HG02884 (cell line): Measurements from ENCODE around the gene ADCK1.
"Not testable (repeated sequence)": the region's sequence is repeated elsewhere in the genome, so short reads cannot be mapped to it uniquely, and the experiment has no call there.

ENCODE experiments used
- ATAC-seq: cut with Tn5 transposase; IDR thresholded peaks from one replicate; pipeline ENCODE4 v1.9.1; 2021; ENCODE audit warnings: mild to moderate bottlenecking, moderate library complexity; ENCODE audit not compliant: unreplicated experiment

The ADCK1 gene, protein sequence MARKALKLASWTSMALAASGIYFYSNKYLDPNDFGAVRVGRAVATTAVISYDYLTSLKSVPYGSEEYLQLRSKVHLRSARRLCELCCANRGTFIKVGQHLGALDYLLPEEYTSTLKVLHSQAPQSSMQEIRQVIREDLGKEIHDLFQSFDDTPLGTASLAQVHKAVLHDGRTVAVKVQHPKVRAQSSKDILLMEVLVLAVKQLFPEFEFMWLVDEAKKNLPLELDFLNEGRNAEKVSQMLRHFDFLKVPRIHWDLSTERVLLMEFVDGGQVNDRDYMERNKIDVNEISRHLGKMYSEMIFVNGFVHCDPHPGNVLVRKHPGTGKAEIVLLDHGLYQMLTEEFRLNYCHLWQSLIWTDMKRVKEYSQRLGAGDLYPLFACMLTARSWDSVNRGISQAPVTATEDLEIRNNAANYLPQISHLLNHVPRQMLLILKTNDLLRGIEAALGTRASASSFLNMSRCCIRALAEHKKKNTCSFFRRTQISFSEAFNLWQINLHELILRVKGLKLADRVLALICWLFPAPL

DNA sequence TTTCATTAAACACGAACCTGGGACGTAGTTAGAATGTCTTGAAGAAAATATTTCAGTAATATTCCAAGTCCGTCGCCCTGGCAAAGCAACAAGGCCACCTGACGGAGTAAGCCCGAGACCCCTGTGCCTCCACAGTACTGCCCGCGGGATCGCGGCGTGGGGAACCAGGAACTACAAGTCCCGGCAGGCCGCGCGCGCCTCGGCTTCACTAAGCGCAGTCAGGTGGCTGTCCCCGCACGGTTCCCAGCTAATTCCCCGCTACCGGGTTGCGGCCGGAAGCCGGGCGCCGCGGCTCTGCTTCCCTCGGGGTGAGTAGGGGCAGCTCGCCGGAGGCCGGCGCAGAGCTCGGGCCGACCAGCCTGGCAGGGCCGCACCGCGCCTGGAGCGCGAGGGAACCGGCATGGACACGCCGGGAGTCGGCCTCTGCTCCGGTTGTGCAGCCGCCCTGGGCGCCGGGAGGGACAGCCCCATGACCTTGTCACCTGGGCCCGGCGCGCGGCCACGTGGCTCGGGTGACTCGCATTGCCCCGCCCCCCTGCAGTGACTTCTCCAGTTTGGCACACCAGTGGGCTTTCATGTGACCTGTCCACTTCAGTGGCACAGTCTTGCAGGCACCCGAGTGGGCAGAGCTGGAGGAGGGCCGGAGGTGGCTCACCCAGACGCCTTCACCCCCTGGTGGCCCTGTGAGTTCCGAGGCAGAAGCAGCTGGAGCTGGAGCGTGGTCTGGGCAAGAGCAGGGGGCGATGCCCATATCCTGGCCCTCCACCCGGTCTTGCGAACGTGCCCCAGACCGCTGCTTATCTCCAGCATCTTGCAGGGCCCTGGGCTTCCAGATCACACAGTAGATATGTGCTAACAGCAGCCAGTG is at the start of gene ADCK1:
Gene ADCK1, plus strand, starts transcription at position 247 of the 868 bp plus-strand sequence. CDS start 18,870 bp downstream, outside the sequence.
- ATAC-seq: peak; percentile 94

DNA sequence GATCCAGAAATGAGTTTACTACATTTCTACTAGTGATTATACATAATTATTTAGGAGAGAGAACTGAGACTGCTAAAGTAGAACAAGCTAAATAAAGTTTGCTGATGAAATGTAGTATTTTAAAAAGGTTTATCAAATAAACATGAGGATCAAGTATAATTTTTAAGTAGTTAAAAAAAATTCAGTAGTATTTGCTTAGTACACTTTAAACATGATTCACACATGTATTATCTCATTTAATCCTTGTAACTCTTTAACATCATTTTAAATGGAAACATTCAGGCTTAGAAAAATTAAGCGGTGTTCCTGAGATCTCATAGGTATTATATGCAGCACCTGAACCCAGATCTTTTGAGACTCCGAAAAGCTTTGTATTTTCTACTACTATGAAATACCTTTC is 47.6 kb upstream of the ADCK1 start:
- no peak for ATAC-seq

DNA sequence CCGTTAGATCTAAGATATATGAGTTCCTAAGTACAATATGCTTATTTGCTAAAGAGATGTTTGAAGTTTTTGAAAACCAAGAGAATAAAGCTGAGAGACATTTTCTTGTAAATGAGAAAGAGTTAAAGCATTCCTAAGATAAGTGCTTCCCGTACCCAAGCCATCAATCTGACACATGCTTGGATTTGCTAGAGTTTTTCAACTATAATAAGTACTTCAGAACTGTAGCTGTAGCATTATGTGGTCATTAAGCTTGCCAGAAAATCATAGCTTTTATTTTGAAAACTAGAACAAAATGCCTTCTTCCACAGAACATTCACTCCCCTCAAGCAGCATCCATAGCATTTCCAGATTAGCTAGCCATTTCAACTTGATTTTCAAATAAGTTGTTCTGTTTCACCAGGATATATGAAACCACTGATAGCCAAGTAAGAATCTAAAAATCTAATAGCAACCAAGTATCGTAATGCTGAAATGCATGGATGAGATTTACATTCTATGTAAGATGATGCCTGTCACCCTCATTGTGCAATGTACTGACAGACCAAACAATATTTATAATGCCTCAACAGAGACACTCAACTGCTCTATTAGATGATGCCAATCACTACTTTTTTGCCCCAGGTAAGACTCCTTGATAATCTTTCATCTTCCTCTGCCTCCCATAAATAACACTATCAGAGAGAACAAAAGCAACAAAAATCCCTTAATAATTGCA is 47.0 kb upstream of the ADCK1 start:
- no peak for ATAC-seq

DNA sequence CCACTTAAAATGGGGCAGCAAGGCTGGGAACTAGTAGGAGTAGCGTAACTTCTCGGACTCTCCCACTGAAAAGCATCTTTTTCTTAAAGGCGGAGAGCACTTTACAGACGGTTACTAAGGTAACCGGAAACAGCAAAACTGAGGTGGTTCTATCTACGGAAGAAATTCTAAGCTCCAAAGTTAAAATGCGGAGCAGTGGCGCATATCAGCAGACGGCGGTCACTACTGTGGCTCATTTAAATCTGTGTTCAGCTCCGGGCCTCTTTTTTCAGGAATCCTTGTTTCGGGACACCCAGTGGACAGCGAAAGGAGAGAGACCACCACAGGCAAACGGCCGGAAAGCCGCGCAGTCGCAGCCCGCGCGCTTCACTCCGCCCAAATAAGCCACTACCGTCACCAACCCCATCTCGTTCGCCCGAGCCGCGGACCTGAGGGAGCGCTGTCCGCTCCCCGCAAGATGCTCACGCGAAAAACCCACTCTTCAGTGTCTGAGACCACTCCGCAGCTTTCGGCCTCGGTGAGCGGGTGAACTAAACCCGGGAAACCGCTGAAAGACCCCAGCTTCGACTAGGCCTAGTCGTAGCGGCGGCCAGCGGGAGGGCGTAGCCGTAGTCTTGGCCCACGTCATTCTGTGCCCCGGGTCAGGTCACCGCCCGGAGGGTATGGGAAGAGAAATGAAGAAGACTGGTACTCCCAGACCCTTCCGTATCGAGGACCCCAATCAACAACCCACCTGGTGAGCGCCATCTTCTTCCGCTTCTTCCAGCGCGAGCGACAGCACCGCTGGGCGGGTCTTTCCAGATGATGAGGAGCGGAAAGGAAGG is 39.3 kb upstream of the ADCK1 start, which contains the start of gene SNW1:
Gene SNW1, minus strand, starts transcription at position 776 of the 824 bp plus-strand sequence. Its CDS starts 29 bp downstream, at position 747.
- peak; percentile 88 for ATAC-seq

DNA sequence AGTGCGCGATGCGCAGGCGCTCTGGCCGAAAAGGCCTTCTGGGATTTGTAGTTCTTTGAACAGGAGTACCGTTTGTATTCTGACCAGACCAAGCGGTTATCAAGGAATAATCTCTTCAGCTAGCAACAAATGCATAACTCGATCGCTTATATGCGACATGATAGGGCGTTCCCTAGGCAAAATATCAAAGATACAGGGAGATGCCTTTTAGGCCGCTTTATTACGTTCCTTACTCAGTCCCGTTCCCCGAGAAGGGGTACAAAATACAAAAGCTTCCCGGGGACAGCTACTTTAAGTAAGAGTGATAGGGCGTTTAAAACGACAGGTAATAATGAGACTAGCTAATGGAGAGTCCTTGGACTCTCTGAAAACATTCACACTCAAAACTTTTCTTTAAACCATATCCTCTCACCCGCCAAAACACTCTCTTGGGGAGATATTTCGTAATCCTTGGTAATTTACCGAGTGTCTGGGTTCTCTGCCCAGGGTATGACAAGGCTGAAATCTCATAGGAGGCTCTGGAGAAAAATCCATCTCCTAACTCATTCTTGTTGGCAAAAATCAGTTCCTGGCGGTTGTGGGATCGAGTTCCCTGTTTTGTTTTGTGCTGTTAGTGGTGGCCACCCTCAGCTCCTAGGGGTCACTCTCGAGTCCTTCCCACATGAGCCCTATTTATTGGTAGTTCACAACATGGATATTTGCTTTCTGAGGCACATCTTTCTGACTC is 38.5 kb upstream of the ADCK1 start:
- peak; percentile 16 for ATAC-seq

DNA sequence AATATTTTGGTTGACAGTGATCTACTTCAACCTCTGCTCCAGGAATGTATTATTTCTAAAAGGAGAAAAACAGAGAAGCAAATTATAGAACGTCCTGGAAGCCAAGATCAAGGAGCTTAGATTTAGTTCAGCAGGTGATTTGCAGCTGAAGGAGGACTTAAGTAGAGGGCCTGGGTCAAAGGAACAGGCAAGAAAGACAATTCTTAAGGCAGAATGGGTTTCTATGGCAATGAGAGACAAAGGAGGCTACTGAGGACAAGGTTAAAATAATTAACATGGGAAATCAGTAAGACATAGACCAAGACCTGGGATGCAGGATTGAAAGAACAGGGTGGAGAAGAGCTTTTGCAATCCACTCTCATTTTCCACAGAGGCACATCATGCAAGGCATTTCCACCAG is 36.6 kb upstream of the ADCK1 start:
- ATAC-seq: no peak

DNA sequence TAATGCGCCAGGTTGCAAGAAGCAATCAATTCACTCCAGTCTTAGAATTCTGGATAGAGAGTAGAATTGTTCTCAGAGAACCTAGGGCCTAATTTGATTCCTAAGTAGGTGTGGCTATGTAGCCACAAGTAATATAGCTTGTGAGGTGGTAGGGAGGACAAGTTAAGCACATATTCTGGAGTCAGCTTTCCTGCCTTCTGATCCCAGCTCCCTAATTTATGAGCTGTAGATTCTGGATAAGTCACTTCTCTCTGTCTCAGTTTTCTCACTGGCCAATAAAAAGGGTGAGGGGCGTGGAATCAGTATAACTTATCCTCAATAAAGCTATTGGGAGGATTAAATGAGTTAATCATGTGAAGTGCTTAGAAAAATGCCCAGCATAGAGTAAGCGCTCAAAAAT is 35.9 kb upstream of the ADCK1 start:
- no peak for ATAC-seq

DNA sequence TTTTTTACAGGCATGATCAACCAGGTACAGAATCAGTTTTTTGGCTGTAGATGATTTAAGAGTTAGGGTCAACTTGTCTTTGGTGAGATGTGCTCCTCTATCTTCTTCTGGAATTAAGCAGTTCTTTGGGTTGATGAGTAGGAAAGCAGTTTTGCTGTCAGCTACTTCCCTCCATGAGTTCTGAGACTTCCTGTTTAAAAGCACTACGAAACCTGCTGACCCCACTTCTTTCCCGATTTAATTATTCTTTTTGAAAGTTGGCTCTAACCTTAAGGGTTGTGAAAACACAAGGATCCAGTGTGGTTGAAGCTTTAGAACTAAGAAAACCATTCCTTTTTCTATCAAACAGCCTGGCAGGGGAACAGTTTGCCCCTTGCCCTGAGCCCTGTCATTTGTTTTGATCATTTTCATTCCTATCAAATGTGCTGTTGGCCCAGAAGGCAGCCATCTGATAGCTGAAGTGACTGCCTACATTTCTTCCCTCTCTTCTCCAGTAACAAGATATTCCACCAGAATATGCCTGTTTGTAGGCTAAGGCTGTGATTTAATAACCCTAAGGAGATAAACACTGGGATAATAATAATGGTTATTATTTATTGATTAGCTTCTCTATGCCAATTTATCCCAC is 31.4 kb upstream of the ADCK1 start:
- not testable (repeated sequence) for ATAC-seq

DNA sequence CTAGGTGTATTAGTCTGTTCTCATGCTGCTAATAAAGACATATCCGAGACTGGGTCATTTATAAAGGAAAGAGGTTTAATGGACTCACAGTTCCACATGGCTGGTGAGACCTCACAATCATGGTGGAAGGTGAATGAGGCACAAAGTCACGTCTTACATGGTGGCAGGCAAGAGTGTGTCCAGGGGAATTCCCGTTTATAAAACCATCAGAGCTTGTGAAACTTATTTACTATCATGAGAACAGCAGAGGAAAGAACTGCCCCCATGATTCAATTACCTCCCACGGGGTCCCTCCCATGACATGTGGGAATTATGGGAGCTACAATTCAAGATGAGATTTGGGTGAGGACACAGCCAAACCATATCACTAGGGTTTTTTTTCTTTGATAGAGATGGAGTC is 25.9 kb upstream of the ADCK1 start:
- ATAC-seq: not testable (repeated sequence)

DNA sequence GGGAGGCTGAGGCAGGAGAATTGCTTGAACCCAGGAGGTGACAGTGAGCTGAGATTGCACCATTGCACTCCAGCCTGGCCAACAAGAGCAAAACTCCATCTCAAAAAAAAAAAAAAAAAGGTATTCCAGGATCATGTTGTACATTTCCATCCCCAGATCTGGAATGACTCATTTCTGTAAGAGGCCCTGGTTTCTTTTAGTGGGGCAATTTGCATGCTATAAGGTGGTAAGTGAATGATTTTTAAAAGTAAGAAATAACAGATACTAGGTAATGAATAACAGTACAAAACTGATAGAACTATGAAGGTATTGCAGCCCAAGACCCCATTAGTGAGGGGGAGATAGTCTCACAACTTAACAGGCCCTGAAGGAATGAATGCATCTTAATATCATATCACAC is 17.7 kb upstream of the ADCK1 start:
- no peak for ATAC-seq

DNA sequence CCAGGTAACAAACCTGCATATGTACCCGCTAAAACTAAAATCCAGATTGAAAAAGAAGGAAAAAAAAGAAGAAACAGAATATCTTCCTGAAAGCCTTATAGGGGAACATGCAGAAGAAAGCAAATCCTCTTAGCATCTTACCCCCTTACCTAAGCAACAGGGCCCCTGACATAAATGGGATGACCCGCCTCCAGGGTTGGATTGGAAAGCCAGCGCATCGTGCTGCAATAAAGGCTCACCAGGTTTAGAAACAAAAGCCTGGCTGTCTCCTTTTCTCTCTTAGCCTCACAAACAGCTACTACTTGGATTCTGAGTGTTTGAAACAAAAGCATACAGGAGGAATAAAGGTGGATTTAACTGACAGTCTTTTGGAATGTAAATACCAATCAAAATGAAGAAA is 13.8 kb upstream of the ADCK1 start:
- no peak for ATAC-seq

DNA sequence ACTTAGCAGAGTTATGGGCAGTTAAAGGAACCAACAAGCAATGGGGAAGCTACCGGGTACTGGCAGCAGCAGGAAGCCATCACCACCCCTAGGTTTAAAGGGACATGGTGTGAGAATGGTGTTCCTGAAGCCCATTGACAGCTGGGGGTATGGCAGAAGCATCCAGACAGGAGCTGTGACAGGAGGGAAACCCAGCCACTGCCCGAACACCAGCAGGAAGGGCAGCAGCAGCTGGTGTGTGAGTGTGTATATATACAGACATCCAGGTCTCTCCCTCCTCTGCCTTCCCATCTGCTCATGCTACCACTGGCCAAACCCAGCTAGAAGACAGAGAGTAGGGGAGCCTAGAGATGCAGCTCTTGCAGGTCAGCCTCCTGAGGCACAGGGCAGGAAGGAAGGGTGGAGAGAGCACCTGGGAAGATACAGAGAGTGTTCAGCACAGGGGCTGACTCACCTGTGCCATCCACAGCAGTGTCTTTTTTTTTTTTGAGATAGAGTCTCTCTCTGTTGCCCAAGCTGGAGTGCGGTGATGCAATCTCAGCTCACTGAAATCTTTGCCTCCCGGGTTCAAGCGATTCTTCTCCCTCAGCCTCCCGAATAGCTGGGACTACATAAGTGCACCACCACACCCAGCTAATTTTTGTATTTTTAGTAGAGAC is 9.2 kb upstream of the ADCK1 start:
- ATAC-seq: no peak

DNA sequence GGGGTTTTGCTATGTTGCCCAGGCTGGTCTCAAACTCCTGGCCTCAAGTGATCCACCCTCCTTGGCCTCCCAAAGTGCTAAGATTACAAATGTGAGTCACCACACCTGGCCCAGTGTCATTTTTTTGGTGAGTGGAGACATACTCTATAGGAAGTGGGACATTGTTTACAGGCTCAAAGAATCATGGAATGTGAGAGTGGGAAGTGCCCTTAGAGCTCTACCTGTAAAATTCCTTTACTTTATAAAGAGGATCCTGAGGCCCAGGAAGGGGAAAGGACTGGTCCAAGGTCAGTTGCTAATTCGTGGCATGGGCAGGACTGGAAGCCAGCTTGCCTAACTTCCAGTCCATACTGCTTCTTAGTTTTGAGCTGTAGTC is 8.7 kb upstream of the ADCK1 start:
- no peak for ATAC-seq

DNA sequence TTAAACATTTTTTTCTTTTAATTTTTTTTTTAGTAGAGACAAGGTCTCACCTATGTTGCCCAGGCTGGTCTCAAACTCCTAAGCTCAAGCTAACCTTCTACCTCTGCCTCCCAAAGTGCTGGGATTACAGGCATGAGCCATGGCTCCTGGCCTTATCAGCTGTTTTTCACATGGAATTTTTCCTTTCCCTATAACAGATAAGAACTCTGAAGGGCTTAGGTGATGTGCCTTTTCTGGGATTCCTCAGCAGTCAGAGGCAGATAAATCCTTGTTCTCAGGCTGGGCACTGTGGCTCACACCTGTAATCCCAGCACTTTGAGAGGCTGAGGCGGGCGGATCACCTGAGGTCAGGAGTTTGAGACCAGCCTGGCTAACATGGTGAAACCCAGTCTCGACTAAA is 6.7 kb upstream of the ADCK1 start:
- ATAC-seq: not testable (repeated sequence)

DNA sequence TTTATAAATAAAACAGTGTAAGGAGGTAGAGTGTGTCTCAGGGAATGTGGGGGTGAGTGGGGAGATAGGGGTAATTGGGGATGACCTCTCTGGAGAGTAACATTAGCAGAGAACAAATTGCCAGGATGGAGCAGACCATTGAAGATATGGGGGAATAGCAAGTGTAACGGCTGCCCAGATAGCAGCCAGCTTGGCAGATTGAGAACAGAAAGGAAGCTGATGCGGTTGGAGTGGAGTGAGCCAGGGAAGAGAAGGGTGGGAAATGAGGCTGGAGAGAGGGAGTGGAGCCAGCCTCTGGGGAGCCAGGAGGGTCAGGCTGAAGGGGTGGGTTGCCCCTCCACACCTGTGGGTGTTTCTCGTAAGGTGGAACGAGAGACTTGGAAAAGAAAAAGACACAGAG is 5.6 kb upstream of the ADCK1 start:
- ATAC-seq: no peak

DNA sequence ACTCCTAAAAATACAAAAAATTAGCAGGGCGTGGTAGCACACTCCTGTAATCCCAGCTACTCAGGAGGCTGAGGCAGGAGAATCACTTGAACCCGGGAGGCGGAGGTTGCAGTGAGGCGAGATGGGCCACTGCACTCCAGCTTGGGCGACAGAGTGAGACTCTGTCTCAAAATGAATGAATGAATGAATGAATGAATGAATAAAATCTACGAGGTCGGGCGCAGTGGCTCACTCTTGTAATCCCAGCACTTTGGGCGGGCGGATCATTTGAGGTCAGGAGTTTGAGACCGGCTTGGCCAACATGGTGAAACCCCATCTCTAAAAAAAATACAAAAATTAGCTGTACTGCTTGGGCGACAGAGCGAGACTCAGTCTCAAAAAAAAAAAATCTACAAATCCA is 453 bp upstream of the ADCK1 start:
- ATAC-seq: not testable (repeated sequence)

DNA sequence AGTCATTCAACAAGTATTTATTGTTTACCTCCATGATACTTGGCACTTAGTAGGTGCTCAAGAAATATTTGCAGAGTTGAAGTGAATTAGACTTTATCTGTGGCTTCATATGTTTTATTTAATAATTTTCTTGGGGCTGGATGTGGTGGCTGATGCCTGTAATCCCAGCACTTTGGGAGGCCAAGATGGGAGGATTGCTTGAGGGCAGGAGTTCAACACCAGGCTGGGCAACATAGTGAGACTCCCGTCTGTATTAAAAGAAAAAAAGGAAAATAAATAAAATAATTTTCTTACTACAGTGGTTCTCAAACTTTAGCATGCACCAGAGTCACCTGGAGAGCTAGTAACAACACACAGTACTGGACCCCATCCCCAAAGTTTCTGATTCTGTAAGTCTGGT is 905 bp downstream of the ADCK1 start:
- no peak for ATAC-seq

DNA sequence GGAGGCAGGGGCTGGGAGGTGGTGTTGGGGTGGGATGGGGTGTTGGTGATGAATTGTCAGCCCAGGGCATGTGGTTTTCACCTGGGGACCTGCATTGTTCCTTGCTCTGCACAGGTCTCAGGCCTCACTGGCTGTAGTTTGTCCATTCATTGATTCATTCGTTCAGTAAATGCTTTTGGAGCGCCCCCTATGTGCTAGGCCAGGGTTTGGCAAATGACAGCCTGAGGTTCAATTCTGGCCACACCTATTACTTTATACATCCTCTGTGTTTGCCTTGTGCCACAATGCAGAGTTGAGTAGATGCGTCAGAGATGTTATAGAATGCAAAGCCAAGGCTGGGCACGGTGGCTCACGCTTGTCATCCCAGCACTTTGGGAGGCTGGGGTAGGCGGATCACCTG is 4.7 kb downstream of the ADCK1 start:
- ATAC-seq: no peak

DNA sequence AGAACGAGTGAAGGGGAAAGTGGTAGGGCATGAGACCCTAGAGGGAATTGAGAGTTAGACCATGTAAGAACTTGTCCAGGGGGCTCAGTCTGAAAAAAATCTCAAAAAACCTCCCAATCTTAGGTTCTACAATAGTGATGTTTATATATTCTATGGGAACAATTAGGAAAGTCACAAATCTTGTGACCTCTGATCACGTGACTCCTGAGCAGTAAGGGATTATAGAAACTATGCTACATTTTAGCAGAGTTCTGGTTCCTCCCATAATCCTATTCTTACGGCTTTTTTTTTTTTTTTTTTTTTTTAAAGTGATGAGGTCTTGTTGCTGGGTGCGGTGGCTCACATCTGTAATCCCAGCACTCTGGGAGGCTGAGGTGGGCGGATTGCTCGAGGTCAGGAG is 5.8 kb downstream of the ADCK1 start:
- ATAC-seq: no peak
